ENCODE results near the gene TAS2R20. TPM values are rescaled to one million over a fixed set of nuclear protein-coding genes. Genes with fewer than 3 reads are reported as not detected.

TAS2R20 gene
- total RNA-seq, 8 experiments from 2014 or later: 0.96 to 13.2 (median 3.2) TPM

Other genes starting within 250 kb of the TAS2R20 start
- under 1 TPM in 1 of 8 experiments, not detected in 7; 0.41 TPM for gene TAS2R7, start 195.7 kb downstream of the TAS2R20 start, total RNA-seq
- under 1 TPM in 4 of 8 experiments, not detected in 4; 0.23 to 0.43 (median 0.30) TPM for gene TAS2R8, start 191.0 kb downstream of the TAS2R20 start, total RNA-seq
- under 1 TPM in 7 of 8 experiments, not detected in 1; 0.16 to 0.57 (median 0.40) TPM for gene TAS2R9, start 188.1 kb downstream of the TAS2R20 start, total RNA-seq
- 1 to 10 TPM in 6 of 8 experiments, under 1 TPM in 2; 0.50 to 3.3 (median 1.6) TPM for gene TAS2R10, start 171.9 kb downstream of the TAS2R20 start, total RNA-seq
- 10 to 100 TPM in 1 of 8 experiments, 1 to 10 TPM in 7; 4.2 to 13.9 (median 6.8) TPM for gene PRR4, start 148.8 kb downstream of the TAS2R20 start, total RNA-seq
- 10 to 100 TPM; 14.8 to 57.0 (median 28.8) TPM for gene PRH1, start 114.0 kb downstream of the TAS2R20 start, total RNA-seq
- 1 to 10 TPM in 7 of 8 experiments, under 1 TPM in 1; 0.63 to 7.7 (median 1.6) TPM for gene TAS2R13, start 88.7 kb downstream of the TAS2R20 start, total RNA-seq
- 1 to 10 TPM in 4 of 8 experiments, under 1 TPM in 2, not detected in 2; 0.78 to 3.9 (median 1.4) TPM for gene PRH2, start 69.1 kb downstream of the TAS2R20 start, total RNA-seq
- gene TAS2R14, start 59.0 kb downstream of the TAS2R20 start, total RNA-seq: 10 to 100 TPM in 1 of 8 experiments, 1 to 10 TPM in 7; 2.6 to 12.9 (median 4.0) TPM
- gene TAS2R50, start 11.4 kb downstream of the TAS2R20 start, total RNA-seq: 1 to 10 TPM in 6 of 8 experiments, under 1 TPM in 2; 0.75 to 7.2 (median 1.8) TPM
- 10 to 100 TPM in 2 of 8 experiments, 1 to 10 TPM in 6; 1.5 to 16.7 (median 5.1) TPM for gene TAS2R19, start 24.3 kb upstream of the TAS2R20 start, total RNA-seq
- 10 to 100 TPM in 2 of 8 experiments, 1 to 10 TPM in 6; 2.5 to 17.5 (median 4.7) TPM for gene TAS2R31, start 33.1 kb upstream of the TAS2R20 start, total RNA-seq
- 1 to 10 TPM in 7 of 8 experiments, under 1 TPM in 1; 0.83 to 9.3 (median 1.8) TPM for gene TAS2R46, start 64.0 kb upstream of the TAS2R20 start, total RNA-seq
- 1 to 10 TPM in 5 of 8 experiments, under 1 TPM in 3; 0.65 to 5.2 (median 1.7) TPM for gene TAS2R43, start 94.0 kb upstream of the TAS2R20 start, total RNA-seq
- 10 to 100 TPM in 2 of 8 experiments, 1 to 10 TPM in 5, under 1 TPM in 1; 0.96 to 23.4 (median 3.9) TPM for gene TAS2R30, start 136.3 kb upstream of the TAS2R20 start, total RNA-seq
- 10 to 100 TPM; 10.9 to 80.5 (median 15.5) TPM for gene SMIM10L1, start 172.9 kb upstream of the TAS2R20 start, total RNA-seq
- 1 to 10 TPM in 2 of 8 experiments, under 1 TPM in 3, not detected in 3; 0.11 to 2.8 (median 0.62) TPM for gene TAS2R42, start 188.6 kb upstream of the TAS2R20 start, total RNA-seq

Measured in motor neuron (in vitro differentiated cells).